ENCODE data around the gene BRDT. TPM values are rescaled to one million over a fixed set of nuclear protein-coding genes. Genes with fewer than 3 reads are reported as not detected.
A peak's percentile ranks its signal among the peaks of the same experiment; 100 is the strongest.
"Not testable (repeated sequence)": the region's sequence is repeated elsewhere in the genome, so short reads cannot be mapped to it uniquely, and the experiment has no call there.

Gene BRDT
- total RNA-seq, 4 donors from 2014 or later: not detected

DNA sequence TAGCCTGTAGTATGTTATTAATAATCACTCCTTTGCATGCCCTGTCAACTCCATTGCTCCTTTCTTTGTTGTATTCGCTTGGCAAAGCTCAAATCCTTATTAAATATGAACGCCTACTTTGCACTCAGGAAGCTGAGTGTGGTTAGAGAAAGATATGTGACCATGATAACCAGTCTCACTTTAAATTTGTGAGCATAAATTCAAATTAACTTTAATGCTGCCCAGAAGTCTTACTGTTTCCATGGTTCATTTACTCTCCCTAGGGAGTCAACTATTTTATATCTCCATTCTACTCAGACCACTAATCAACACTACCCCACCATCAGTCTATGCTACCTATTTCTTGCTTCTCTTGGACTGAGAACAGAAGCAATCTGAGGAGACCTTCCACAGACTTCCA, 68.5 kb downstream of the BRDT start:
- Histone ChIP-seq H3K4me1 (no peaks in the 10 kb centered on the region), H3K36me3 (no peaks in the 10 kb centered on the region), H3K27me3 (peaks cover 4% of the 10 kb centered on the region), H3K9me3 (no peaks in the 10 kb centered on the region), H3K4me3 (no peak overlapping the region), H3K27ac (no peak overlapping the region)
- 60 to 72% methylated on average over 2 of the region's 2 CpGs for WGBS, 2 donors (ENCODE audit: low coverage in 1 of 2)
- no peak for DNase-seq
- intact Hi-C loops (cut with DNase I; ENCODE audit: low total_unique reads): no loop called here
- in situ Hi-C loops (cut with MboI; ENCODE audit: low pct_ligation_motif_present in 1 of 4, low pct_unique_long_range_greater_than_20kb in 1 of 4, low sequenced_read_pairs in 3 of 4): loop anchor here in 1 of 4 donors (25.0 kb wide), 2 partner anchors 270 to 595 kb away; partner anchors contain the start of genes GLMN and RPAP2
- TF ChIP-seq POLR2AphosphoS5 (IDR thresholded peaks at IDR 0.05) (no peak), EP300 (IDR thresholded peaks at IDR 0.05; ENCODE audit: low read depth) (no peak), POLR2A (IDR thresholded peaks at IDR 0.05) (no peak)
- TF ChIP-seq, protein P1, sequence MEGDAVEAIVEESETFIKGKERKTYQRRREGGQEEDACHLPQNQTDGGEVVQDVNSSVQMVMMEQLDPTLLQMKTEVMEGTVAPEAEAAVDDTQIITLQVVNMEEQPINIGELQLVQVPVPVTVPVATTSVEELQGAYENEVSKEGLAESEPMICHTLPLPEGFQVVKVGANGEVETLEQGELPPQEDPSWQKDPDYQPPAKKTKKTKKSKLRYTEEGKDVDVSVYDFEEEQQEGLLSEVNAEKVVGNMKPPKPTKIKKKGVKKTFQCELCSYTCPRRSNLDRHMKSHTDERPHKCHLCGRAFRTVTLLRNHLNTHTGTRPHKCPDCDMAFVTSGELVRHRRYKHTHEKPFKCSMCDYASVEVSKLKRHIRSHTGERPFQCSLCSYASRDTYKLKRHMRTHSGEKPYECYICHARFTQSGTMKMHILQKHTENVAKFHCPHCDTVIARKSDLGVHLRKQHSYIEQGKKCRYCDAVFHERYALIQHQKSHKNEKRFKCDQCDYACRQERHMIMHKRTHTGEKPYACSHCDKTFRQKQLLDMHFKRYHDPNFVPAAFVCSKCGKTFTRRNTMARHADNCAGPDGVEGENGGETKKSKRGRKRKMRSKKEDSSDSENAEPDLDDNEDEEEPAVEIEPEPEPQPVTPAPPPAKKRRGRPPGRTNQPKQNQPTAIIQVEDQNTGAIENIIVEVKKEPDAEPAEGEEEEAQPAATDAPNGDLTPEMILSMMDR (IDR thresholded peaks at IDR 0.05): no peak

DNA sequence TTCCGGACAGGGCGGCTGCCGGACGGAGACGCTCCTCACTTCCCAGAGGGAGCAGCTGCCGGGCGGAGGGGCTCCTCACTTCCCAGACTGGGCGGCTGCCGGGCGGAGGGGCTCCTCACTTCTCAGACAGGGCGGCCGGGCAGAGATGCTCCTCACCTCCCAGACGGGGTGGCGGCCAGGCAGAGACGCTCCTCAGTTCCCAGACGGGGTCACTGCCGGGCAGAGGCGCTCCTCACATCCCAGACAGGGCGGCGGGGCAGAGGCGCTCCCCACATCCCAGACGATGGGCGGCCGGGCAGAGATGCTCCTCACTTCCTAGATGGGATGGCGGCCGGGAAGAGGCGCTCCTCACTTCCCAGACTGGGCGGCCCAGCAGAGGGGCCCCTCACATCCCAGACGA, 76.8 kb downstream of the BRDT start:
- H3K4me1 ChIP-seq; H3K9me3 ChIP-seq; H3K4me3 ChIP-seq; DNase-seq; in situ Hi-C loops (cut with MboI; ENCODE audit: low pct_ligation_motif_present in 1 of 4, low pct_unique_long_range_greater_than_20kb in 1 of 4, low sequenced_read_pairs in 3 of 4); intact Hi-C loops (cut with DNase I; ENCODE audit: low total_unique reads); H3K27ac ChIP-seq; H3K36me3 ChIP-seq: not testable (repeated sequence)
- 98% methylated on average over 7 of the region's 29 CpGs; no CpG with 5 or more reads in 1 of the 2 donors for WGBS, 2 donors (ENCODE audit: low coverage in 1 of 2)
- H3K27me3 ChIP-seq: peaks cover 13% of the 10 kb centered on the region

DNA sequence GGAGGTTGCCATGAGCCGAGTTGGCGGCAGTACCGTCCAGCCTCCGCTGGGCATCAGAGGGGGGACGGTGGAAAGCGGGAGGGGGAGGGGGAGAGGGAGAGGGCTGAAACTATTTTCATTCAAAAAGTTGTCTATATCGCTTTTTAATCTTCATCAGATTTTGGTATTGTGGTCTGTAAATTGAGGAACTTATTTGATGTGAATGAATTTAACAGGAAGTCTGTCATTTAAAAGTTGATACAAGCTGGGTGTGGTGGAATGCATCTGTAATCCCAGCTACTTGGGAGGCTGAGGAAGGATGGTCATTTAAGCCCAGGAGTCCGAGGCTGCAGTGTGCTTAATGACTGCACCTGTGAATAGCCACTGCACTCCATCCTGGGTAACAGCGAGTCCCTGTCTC, 77.6 kb downstream of the BRDT start:
- WGBS, 2 donors (ENCODE audit: low coverage in 1 of 2): 72 to 83% methylated on average over 6 to 9 of the region's 9 CpGs
- no peak for TF ChIP-seq POLR2A (IDR thresholded peaks at IDR 0.05)
- no peak for TF ChIP-seq EP300 (IDR thresholded peaks at IDR 0.05; ENCODE audit: low read depth)
- no peak for TF ChIP-seq POLR2AphosphoS5 (IDR thresholded peaks at IDR 0.05)
- TF ChIP-seq, protein P1 (IDR thresholded peaks at IDR 0.05): no peak
- DNase-seq: no peak
- no peak overlapping the region for H3K4me3 ChIP-seq
- peaks cover 13% of the 10 kb centered on the region for H3K27me3 ChIP-seq
- H3K36me3 ChIP-seq: no peaks in the 10 kb centered on the region
- peaks cover 0 to 5% (median 4%) of the 10 kb centered on the region in 4 donors for H3K4me1 ChIP-seq
- no peaks in the 10 kb centered on the region for H3K9me3 ChIP-seq
- in situ Hi-C loops (cut with MboI; ENCODE audit: low pct_ligation_motif_present in 1 of 4, low pct_unique_long_range_greater_than_20kb in 1 of 4, low sequenced_read_pairs in 3 of 4): no loop called here
- intact Hi-C loops (cut with DNase I; ENCODE audit: low total_unique reads): no loop called here
- no peak overlapping the region for H3K27ac ChIP-seq

DNA sequence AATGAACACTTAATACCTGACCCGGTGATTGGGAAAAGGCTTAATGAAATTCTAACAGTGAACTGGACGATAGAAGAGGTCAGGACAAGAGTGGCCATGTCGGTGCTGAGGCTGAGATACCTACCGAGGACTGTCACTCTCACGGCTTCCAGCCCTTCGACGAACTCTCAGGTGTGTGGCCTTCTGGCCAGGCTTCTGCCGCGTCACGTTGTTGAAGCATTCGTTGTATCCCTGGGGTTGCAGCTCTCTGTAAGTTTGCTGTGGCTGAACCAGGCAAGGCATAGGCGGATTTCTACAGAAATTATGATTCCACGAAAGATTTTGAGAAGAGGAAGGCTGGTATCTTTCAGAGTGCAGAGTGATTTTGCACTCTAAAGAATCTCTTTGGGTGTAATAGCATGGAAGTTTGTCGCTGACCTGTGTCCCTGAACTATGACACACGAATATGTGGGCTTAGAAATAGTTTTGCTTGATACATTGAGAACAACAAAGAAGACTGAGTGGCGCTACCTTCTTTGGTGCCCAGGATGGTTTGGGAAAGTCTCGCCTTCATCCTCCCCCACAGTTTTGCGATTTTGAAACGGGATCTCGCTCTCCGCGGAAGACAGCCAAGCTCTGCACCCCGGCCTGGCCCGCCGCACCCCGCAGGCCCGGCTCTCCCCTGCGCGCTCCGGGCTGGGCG, 80.2 kb downstream of the BRDT start:
- DNase-seq: no peak
- 44 to 85% methylated on average over 15 to 30 of the region's 31 CpGs for WGBS, 2 donors (ENCODE audit: low coverage in 1 of 2)
- H3K9me3 ChIP-seq: no peaks in the 10 kb centered on the region
- no peaks in the 10 kb centered on the region for H3K36me3 ChIP-seq
- no peak for TF ChIP-seq POLR2A (IDR thresholded peaks at IDR 0.05)
- TF ChIP-seq EP300 (IDR thresholded peaks at IDR 0.05; ENCODE audit: low read depth): no peak
- TF ChIP-seq, protein P1 (IDR thresholded peaks at IDR 0.05): no peak
- TF ChIP-seq POLR2AphosphoS5 (IDR thresholded peaks at IDR 0.05): no peak
- peak overlapping the region in 3 of 4 donors; percentile 45 to 54 (median 47) for H3K4me3 ChIP-seq
- no peak overlapping the region for H3K27ac ChIP-seq
- intact Hi-C loops (cut with DNase I; ENCODE audit: low total_unique reads): no loop called here
- peaks cover 13% of the 10 kb centered on the region for H3K27me3 ChIP-seq
- in situ Hi-C loops (cut with MboI; ENCODE audit: low pct_ligation_motif_present in 1 of 4, low pct_unique_long_range_greater_than_20kb in 1 of 4, low sequenced_read_pairs in 3 of 4): no loop called here
- H3K4me1 ChIP-seq: peaks cover 0 to 5% (median 4%) of the 10 kb centered on the region in 4 donors

All from transverse colon (tissue), 4 donors.